WTC11 (cell line): ENCODE measurements around the gene OR52J3. TPM values are rescaled to one million over a fixed set of nuclear protein-coding genes. Genes with fewer than 3 reads are reported as not detected.

Experiments used
- ATAC-seq: fragments of 200-7000 bp; cut with Tn5 transposase; 2 replicates; pipeline ENCODE4 v1.10.0; 2021; ENCODE audit warnings: mild to moderate bottlenecking, moderate library complexity
- Bru-seq: library from RNA; stranded (reverse); fragments of 400-500 nt; gene quantifications from one replicate; lab custom pipeline; 2021; lab: Mats Ljungman, UMichigan
- CTCF ChIA-PET: fragments of 300-600 bp; sonication (Branson Sonifier 250); formaldehyde crosslinking; loops from one replicate; lab custom pipeline; 2021; ENCODE audit warnings: antibody characterized with exemption; lab: Charles Lee
- POLR2A ChIA-PET: fragments of 350-600 bp; sonication (Branson Sonifier 250); formaldehyde crosslinking; loops from one replicate; lab custom pipeline; 2021; ENCODE audit warnings: antibody characterized with exemption; lab: Charles Lee
- DNase-seq: peaks from one replicate; pipeline ENCODE4 v3.0.0; 2021; ENCODE audit warnings: low spot score
- H3K27ac Mint-ChIP-seq: 2 replicates; pipeline ENCODE4 v1.8.0; 2021; ENCODE audit warnings: mixed read lengths
- H3K27me3 Mint-ChIP-seq: 2 replicates; pipeline ENCODE4 v1.8.0; 2021; ENCODE audit warnings: low read depth, mild to moderate bottlenecking, moderate library complexity, mixed read lengths
- H3K36me3 Mint-ChIP-seq: 2 replicates; pipeline ENCODE4 v1.8.0; 2021; ENCODE audit warnings: mixed read lengths
- H3K4me1 Mint-ChIP-seq: 2 replicates; pipeline ENCODE4 v1.8.0; 2022; ENCODE audit warnings: mixed read lengths
- H3K4me3 Mint-ChIP-seq: 2 replicates; pipeline ENCODE4 v1.8.0; 2021; ENCODE audit warnings: mild to moderate bottlenecking, moderate library complexity, mixed read lengths
- H3K9me3 Mint-ChIP-seq: 2 replicates; pipeline ENCODE4 v1.8.0; 2021; ENCODE audit warnings: mixed read lengths
- CBFB ChIP-seq: sonication (generic); formaldehyde crosslinking; IDR thresholded peaks from 2 replicates; pipeline ENCODE4 v1.8.1; 2022; ENCODE audit warnings: mild to moderate bottlenecking, low read depth, missing genetic modification reagents
- CTCF ChIP-seq: fragments of 200-600 bp; IDR thresholded peaks from 2 replicates; pipeline ENCODE4 v1.8.0; 2022; ENCODE audit warnings: antibody characterized with exemption
- ESRRA ChIP-seq: sonication (generic); formaldehyde crosslinking; IDR thresholded peaks from 2 replicates; pipeline ENCODE4 v1.8.1; 2022; ENCODE audit warnings: mild to moderate bottlenecking, missing genetic modification reagents, borderline replicate concordance
- GTF2I ChIP-seq: fragments of 250-450 bp; sonication (Bioruptor Pico); conservative IDR thresholded peaks from 2 replicates; pipeline ENCODE4 v1.4.0; 2021; ENCODE audit warnings: mild to moderate bottlenecking
- IRF1 ChIP-seq: sonication (generic); formaldehyde crosslinking; IDR thresholded peaks from 2 replicates; pipeline ENCODE4 v1.8.0; 2023; ENCODE audit warnings: missing genetic modification reagents
- MLX ChIP-seq: sonication (generic); formaldehyde crosslinking; IDR thresholded peaks from 2 replicates; pipeline ENCODE4 v1.8.1; 2023; ENCODE audit warnings: mild to moderate bottlenecking, missing genetic modification reagents, moderate library complexity
- RORB ChIP-seq: fragments of 250-450 bp; sonication (Bioruptor Pico); IDR thresholded peaks from 2 replicates; pipeline ENCODE4 v1.9.0; 2021; ENCODE audit warnings: mild to moderate bottlenecking
- TEAD1 ChIP-seq: sonication (generic); formaldehyde crosslinking; IDR thresholded peaks from 2 replicates; pipeline ENCODE4 v1.8.0; 2022; ENCODE audit warnings: mild to moderate bottlenecking, missing genetic modification reagents
- ZBTB21 ChIP-seq: sonication (generic); formaldehyde crosslinking; IDR thresholded peaks from 2 replicates; pipeline ENCODE4 v1.8.1; 2023; ENCODE audit warnings: mild to moderate bottlenecking, missing genetic modification reagents, borderline replicate concordance
- ZNF138 ChIP-seq: sonication (generic); formaldehyde crosslinking; conservative IDR thresholded peaks from 2 replicates; pipeline ENCODE4 v1.8.1; 2022; ENCODE audit warnings: mild to moderate bottlenecking, moderate library complexity, missing genetic modification reagents
- ZNF232 ChIP-seq: sonication (generic); formaldehyde crosslinking; IDR thresholded peaks from 2 replicates; pipeline ENCODE4 v1.8.0; 2022; ENCODE audit warnings: mild to moderate bottlenecking, missing genetic modification reagents
- long read RNA-seq, 3 experiments: library from RNA in 1 of 3; library from capped mRNA in 1 of 3; library from polyadenylated mRNA in 1 of 3; unstranded in 2 of 3; stranded (forward) in 1 of 3; transcript quantifications; one replicate each; pipeline ENCODE4 v2.0.0, GENCODE V29; 2021
- total RNA-seq: library from RNA; stranded (reverse); gene quantifications from 3 replicates; pipeline ENCODE4 v1.2.3, GENCODE V29; 2021
- TF ChIP-seq, protein P1 (sequence below): sonication (generic); formaldehyde crosslinking; IDR thresholded peaks from 2 replicates; pipeline ENCODE4 v1.8.1; 2022; ENCODE audit warnings: mild to moderate bottlenecking, missing genetic modification reagents, moderate library complexity, borderline replicate concordance
- TF ChIP-seq, protein P2 (sequence below): fragments of 250-450 bp; sonication (Bioruptor Pico); IDR thresholded peaks from 2 replicates; pipeline ENCODE4 v1.9.0; 2021; ENCODE audit warnings: mild to moderate bottlenecking, borderline replicate concordance

The OR52J3 gene
- total RNA-seq (not detected in 3 replicates), Bru-seq, nascent RNA (not detected)
- long read RNA-seq, experiment 1, result 0 reads
- long read RNA-seq, experiment 2, result 0 reads
- long read RNA-seq, experiment 3, result 0 reads

DNA sequence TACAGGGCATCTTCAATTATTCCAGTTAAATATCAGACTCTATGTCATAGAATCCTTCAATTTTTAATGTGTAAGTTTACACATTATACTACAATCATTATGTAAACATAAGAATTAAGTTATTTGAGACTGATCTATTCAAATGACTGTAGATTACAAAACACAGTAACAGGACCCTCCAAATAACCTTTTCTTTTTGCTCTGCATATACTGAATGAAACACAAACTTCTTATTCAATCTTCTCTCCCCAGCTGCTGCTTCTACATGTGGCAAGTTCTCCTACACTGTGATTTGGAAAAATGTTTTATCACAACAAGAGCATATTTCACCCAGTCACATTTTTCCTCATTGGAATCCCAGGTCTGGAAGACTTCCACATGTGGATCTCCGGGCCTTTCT, at the start of gene OR52J3:
TSS of gene OR52J3 (plus strand) at position 301 of the 400 bp plus-strand sequence. CDS start at position 301, 0 bp downstream.
- POLR2A ChIA-PET, result no interaction called here

DNA sequence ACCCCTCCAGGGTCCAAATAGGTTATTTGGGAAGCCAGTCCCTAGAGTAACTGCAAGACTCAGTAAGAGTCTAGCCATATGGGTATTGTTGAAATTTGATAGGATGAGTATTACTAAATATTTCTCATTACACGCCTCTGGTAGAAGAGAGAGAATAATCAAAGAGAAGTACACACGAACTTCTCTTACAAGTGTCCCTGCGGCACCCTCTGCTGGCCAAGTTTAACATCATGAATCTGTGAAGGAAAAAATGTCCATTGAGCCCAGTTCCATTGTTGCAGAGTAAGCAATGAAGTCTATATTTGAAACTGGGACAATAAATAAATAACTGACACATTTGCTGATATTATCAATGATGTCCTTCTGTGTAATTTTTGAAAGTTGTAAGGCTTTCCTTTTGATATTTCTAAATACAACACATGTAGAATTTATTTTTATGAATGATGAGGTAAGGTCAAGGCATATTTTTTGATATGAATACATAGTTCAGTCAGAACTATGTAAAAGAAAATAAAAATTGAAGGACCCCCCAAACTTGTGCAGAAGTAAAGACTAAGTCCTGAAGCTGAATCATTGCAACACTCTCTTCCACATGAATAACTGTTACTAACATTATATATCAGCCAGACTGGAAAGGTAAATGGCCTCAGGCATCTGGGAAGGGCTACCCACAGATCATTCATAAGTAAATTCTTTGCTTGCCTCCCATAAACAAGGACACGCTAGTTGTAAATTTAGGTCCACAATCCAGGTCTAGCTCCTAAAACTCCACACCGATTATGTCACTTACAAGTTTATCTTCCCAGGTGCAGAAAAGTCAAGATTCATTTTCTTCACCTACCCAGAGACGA, 41.7 kb upstream of the OR52J3 start:
- peaks cover 5% of the 10 kb centered on the region; the same call in 1 of the 2 replicates for H3K4me1 Mint-ChIP-seq
- no peaks in the 10 kb centered on the region for H3K36me3 Mint-ChIP-seq
- peak; percentile 69 for ATAC-seq
- CTCF ChIA-PET, result interaction anchor here (1.3 to 1.5 kb wide), 2 partner anchors 282 to 368 kb away, joined by 7 to 10 read pairs; partner anchors contain the start of gene OR51D1
- no peaks in the 10 kb centered on the region for H3K9me3 Mint-ChIP-seq
- TF ChIP-seq CTCF (peak; percentile 52), IRF1 (CRISPR knock-in tag) (no peak)
- TF ChIP-seq, all 79 proteins: peak for 1
- no peak overlapping the region for H3K27ac Mint-ChIP-seq
- peak; percentile 52 for DNase-seq
- H3K27me3 Mint-ChIP-seq, result no peaks in the 10 kb centered on the region
- H3K4me3 Mint-ChIP-seq, result no peak overlapping the region
- POLR2A ChIA-PET, result no interaction called here

More for the DNA sequence above, at the start of gene OR52J3:
- peaks cover 9% of the 10 kb centered on the region for H3K4me1 Mint-ChIP-seq
- no peak for DNase-seq
- TF ChIP-seq ZBTB21, result no peak
- TF ChIP-seq ESRRA (CRISPR knock-in tag), result no peak
- no peak for TF ChIP-seq ZNF232
- TF ChIP-seq, protein P1, sequence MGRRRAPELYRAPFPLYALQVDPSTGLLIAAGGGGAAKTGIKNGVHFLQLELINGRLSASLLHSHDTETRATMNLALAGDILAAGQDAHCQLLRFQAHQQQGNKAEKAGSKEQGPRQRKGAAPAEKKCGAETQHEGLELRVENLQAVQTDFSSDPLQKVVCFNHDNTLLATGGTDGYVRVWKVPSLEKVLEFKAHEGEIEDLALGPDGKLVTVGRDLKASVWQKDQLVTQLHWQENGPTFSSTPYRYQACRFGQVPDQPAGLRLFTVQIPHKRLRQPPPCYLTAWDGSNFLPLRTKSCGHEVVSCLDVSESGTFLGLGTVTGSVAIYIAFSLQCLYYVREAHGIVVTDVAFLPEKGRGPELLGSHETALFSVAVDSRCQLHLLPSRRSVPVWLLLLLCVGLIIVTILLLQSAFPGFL (CRISPR knock-in tag), result no peak
- TF ChIP-seq TEAD1, result no peak
- TF ChIP-seq CTCF, result no peak
- TF ChIP-seq ZNF138, result no peak
- no peak for TF ChIP-seq RORB (CRISPR knock-in tag)
- TF ChIP-seq MLX, result no peak
- no peak for TF ChIP-seq CBFB (CRISPR knock-in tag)
- TF ChIP-seq, protein P2, sequence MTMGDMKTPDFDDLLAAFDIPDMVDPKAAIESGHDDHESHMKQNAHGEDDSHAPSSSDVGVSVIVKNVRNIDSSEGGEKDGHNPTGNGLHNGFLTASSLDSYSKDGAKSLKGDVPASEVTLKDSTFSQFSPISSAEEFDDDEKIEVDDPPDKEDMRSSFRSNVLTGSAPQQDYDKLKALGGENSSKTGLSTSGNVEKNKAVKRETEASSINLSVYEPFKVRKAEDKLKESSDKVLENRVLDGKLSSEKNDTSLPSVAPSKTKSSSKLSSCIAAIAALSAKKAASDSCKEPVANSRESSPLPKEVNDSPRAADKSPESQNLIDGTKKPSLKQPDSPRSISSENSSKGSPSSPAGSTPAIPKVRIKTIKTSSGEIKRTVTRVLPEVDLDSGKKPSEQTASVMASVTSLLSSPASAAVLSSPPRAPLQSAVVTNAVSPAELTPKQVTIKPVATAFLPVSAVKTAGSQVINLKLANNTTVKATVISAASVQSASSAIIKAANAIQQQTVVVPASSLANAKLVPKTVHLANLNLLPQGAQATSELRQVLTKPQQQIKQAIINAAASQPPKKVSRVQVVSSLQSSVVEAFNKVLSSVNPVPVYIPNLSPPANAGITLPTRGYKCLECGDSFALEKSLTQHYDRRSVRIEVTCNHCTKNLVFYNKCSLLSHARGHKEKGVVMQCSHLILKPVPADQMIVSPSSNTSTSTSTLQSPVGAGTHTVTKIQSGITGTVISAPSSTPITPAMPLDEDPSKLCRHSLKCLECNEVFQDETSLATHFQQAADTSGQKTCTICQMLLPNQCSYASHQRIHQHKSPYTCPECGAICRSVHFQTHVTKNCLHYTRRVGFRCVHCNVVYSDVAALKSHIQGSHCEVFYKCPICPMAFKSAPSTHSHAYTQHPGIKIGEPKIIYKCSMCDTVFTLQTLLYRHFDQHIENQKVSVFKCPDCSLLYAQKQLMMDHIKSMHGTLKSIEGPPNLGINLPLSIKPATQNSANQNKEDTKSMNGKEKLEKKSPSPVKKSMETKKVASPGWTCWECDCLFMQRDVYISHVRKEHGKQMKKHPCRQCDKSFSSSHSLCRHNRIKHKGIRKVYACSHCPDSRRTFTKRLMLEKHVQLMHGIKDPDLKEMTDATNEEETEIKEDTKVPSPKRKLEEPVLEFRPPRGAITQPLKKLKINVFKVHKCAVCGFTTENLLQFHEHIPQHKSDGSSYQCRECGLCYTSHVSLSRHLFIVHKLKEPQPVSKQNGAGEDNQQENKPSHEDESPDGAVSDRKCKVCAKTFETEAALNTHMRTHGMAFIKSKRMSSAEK (CRISPR knock-in tag), result no peak
- no peak for TF ChIP-seq GTF2I (CRISPR knock-in tag)
- CTCF ChIA-PET, result no interaction called here
- H3K27ac Mint-ChIP-seq, result no peak within 1 kb of the TSS
- no peaks in the 10 kb centered on the region for H3K36me3 Mint-ChIP-seq
- H3K4me3 Mint-ChIP-seq, result no peak within 1 kb of the TSS
- no peaks in the 10 kb centered on the region for H3K9me3 Mint-ChIP-seq
- H3K27me3 Mint-ChIP-seq, result no peaks in the 10 kb centered on the region
- no peak for ATAC-seq
